22Rv1 (cell line): ENCODE results near the gene CATSPERB.

Experiments used
- ZFX ChIP-seq: fragments of 450-650 bp; IDR thresholded peaks from 2 replicates; pipeline ENCODE4 v1.6.1; 2017; ENCODE audit warnings: antibody characterized with exemption, borderline replicate concordance
- TF ChIP-seq, protein P1 (sequence below): fragments of 450-650 bp; IDR thresholded peaks from 2 replicates; pipeline ENCODE4 v1.5.1; 2017; ENCODE audit warnings: mild to moderate bottlenecking

- TF ChIP-seq, protein P1, sequence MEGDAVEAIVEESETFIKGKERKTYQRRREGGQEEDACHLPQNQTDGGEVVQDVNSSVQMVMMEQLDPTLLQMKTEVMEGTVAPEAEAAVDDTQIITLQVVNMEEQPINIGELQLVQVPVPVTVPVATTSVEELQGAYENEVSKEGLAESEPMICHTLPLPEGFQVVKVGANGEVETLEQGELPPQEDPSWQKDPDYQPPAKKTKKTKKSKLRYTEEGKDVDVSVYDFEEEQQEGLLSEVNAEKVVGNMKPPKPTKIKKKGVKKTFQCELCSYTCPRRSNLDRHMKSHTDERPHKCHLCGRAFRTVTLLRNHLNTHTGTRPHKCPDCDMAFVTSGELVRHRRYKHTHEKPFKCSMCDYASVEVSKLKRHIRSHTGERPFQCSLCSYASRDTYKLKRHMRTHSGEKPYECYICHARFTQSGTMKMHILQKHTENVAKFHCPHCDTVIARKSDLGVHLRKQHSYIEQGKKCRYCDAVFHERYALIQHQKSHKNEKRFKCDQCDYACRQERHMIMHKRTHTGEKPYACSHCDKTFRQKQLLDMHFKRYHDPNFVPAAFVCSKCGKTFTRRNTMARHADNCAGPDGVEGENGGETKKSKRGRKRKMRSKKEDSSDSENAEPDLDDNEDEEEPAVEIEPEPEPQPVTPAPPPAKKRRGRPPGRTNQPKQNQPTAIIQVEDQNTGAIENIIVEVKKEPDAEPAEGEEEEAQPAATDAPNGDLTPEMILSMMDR = no peak
- no peak for TF ChIP-seq ZFX
Observed at GRCh38 chr14:91716999-91717398, 14.9 kb downstream of the CATSPERB start.
